Measurements from ENCODE around the gene CACNA1I. TPM values are rescaled to one million over a fixed set of nuclear protein-coding genes. Genes with fewer than 3 reads are reported as not detected.

Gene CACNA1I
- total and polyA plus RNA-seq, 11 donors, result 0.01 to 0.07 (median 0.04) TPM; not detected in 6

DNA sequence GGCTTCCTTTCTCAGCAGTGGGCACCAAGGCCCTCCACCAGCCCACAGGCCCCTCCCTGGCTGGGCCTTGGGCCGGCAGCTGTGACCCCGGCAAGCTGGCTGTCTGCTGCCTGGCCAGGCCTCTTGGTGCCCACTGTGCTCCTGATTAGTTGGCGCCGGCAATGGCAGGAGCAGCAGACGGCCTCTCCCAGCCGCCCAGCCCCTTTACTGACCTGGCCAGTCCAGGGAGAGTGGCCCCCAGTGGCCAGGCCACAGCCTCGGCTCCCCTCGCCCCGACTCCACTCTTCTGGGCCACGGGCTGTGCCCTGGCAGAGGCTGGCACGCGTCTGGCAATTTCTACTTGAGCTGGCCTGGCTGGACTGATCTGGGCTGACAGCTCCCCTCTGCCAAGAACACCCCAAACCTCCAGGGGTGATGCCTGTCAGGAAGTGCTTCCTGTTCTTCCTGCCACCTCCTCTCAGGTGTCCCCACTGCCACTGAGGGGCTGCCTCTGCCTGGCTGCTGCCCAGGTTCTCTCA, 58.1 kb downstream of the CACNA1I start:
- no peaks in the 10 kb centered on the region for H3K36me3 ChIP-seq
- no peak for ATAC-seq
- no peak overlapping the region for H3K27ac ChIP-seq
- H3K9me3 ChIP-seq, result peaks cover 0 to 2% (median 0%) of the 10 kb centered on the region in 12 donors
- no peak overlapping the region for H3K4me3 ChIP-seq
- DNase-seq, result no peak
- TF ChIP-seq POLR2A (IDR thresholded peaks at IDR 0.05), result no peak
- TF ChIP-seq, protein P1, sequence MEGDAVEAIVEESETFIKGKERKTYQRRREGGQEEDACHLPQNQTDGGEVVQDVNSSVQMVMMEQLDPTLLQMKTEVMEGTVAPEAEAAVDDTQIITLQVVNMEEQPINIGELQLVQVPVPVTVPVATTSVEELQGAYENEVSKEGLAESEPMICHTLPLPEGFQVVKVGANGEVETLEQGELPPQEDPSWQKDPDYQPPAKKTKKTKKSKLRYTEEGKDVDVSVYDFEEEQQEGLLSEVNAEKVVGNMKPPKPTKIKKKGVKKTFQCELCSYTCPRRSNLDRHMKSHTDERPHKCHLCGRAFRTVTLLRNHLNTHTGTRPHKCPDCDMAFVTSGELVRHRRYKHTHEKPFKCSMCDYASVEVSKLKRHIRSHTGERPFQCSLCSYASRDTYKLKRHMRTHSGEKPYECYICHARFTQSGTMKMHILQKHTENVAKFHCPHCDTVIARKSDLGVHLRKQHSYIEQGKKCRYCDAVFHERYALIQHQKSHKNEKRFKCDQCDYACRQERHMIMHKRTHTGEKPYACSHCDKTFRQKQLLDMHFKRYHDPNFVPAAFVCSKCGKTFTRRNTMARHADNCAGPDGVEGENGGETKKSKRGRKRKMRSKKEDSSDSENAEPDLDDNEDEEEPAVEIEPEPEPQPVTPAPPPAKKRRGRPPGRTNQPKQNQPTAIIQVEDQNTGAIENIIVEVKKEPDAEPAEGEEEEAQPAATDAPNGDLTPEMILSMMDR (IDR thresholded peaks at IDR 0.05), result no peak
- 82 to 90% (median 85%) methylated on average over 7 to 12 of the region's 12 CpGs for WGBS, 4 donors
- intact Hi-C loops (cut with DNase I), result loop anchor here in 1 of 10 donors (10.0 kb wide), 1 partner anchor 396 kb away; no protein-coding TSS in a partner anchor
- H3K27me3 ChIP-seq, result peaks cover 5 to 71% (median 21%) of the 10 kb centered on the region in 9 donors
- no peaks in the 10 kb centered on the region for H3K4me1 ChIP-seq

DNA sequence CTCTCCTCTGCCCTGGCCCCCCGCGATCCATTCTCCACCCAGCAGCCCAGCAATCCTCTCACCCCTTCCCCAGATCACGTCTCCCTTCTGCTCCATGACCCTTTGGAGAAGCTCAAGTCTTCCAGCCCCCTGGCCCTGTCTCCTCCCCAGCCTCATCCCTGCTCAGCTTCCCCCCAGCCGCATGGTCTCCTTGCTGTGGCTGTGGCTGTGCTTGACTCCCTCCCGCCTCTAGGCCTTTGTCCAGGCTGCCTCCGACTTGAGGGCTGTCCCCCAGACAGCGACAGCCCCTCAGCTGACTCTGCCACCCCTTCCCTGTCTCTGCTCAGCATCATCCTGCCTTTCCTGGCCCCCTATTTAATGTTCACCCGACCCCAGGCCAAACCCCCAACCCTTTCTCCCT, 59.3 kb downstream of the CACNA1I start:
- peaks cover 5 to 60% (median 21%) of the 10 kb centered on the region in 9 donors for H3K27me3 ChIP-seq

DNA sequence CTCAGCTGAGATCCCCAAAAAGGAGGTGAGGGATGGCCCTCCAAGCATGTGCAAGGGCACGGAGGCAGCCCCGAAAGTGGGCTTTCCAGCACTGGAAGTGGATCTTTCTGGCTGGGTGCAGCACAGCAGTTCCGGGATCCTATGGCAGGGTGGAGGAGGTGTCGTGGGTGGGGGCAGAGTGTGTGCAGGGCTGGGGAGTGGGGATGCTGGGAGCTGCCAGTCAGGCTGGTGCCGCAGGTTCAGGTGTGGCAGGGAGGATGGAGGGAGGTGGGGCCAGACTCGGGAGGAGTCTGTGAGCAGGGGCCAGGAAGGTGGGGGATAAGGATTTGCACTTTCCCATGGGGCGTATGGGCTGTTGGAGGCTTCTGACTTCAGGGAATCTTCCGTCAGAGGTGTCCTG, 60.2 kb downstream of the CACNA1I start:
- no peaks in the 10 kb centered on the region for H3K36me3 ChIP-seq
- no peak overlapping the region for H3K4me3 ChIP-seq
- TF ChIP-seq POLR2A (IDR thresholded peaks at IDR 0.05), result no peak
- TF ChIP-seq, protein P1 (IDR thresholded peaks at IDR 0.05), result no peak
- WGBS, 4 donors, result 70 to 76% (median 73%) methylated on average over 8 of the region's 8 CpGs
- peaks cover 0 to 11% (median 2%) of the 10 kb centered on the region in 12 donors for H3K9me3 ChIP-seq
- no peaks in the 10 kb centered on the region for H3K4me1 ChIP-seq
- intact Hi-C loops (cut with DNase I), result no loop called here
- no peak overlapping the region for H3K27ac ChIP-seq
- peaks cover 5 to 52% (median 15%) of the 10 kb centered on the region in 9 donors for H3K27me3 ChIP-seq
- ATAC-seq (no peak), DNase-seq (no peak)

More for the DNA sequence above, 59.3 kb downstream of the CACNA1I start:
- H3K4me3 ChIP-seq, result no peak overlapping the region
- no peak overlapping the region for H3K27ac ChIP-seq
- no peaks in the 10 kb centered on the region for H3K4me1 ChIP-seq
- no peak for DNase-seq
- WGBS, 4 donors, result 57 to 68% (median 62%) methylated on average over 8 of the region's 8 CpGs
- no peak for ATAC-seq
- H3K36me3 ChIP-seq, result no peaks in the 10 kb centered on the region
- TF ChIP-seq, protein P1 (IDR thresholded peaks at IDR 0.05), result no peak
- TF ChIP-seq POLR2A (IDR thresholded peaks at IDR 0.05), result no peak
- intact Hi-C loops (cut with DNase I), result loop anchor here in 1 of 10 donors (10.0 kb wide), 1 partner anchor 395 kb away; no protein-coding TSS in a partner anchor
- H3K9me3 ChIP-seq, result peaks cover 0 to 11% (median 2%) of the 10 kb centered on the region in 12 donors

DNA sequence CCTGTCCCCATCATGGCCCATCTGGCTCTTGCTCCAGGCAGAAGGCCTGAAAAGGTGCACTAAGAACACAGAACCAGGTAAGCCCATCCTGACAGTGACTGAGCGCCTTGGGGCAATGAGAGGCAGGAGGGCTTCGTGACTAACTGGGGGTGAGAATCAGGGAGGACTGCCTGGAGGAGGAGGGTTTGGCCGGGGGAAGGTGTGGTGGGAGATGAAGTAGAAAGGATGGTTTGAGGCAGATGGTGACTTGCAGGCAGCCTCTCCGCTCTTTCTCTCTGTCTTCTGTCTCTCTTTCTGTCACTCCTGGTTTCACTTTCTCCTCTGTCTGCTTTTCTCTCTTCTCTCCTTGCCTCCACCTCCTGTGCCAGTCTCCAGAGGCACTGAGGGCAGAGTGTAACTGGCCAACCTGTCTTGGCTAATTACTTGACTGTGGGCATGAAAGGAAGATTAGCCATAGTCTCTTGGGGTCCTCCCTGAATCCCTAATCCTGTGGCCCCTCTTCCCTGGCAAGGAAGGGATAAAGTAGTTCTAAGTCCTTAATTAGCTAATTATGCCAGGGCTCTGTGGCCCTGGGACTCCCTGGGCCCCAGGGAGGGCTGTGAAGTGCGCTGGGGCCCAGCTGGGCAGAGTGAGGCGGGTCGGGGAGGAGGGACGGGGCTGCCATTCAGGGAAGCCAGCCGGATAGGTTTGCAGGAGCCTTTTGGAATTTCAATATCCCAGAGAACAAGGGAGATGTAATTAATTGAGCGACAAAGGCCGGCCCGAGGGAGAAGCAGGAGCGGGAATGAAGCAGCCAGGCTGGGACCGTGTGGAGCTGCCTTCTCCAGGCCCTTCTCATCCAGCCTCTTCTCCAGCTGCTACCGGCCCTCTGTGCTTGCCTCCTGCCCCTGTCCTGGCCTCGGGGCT, 61.1 kb downstream of the CACNA1I start:
- no peak overlapping the region for H3K4me3 ChIP-seq
- no peak for TF ChIP-seq POLR2A (IDR thresholded peaks at IDR 0.05)
- TF ChIP-seq, protein P1 (IDR thresholded peaks at IDR 0.05), result no peak
- WGBS, 4 donors, result 60 to 67% (median 64%) methylated on average over 15 to 16 of the region's 16 CpGs
- peaks cover 5 to 43% (median 10%) of the 10 kb centered on the region in 9 donors for H3K27me3 ChIP-seq
- H3K9me3 ChIP-seq, result peaks cover 0 to 11% (median 2%) of the 10 kb centered on the region in 12 donors
- H3K27ac ChIP-seq, result no peak overlapping the region
- ATAC-seq, result no peak
- DNase-seq, result no peak
- H3K36me3 ChIP-seq, result no peaks in the 10 kb centered on the region
- intact Hi-C loops (cut with DNase I), result no loop called here
- H3K4me1 ChIP-seq, result no peaks in the 10 kb centered on the region
